ENCODE results near the gene BHLHE40.
A peak's percentile ranks its signal among the peaks of the same experiment; 100 is the strongest.

Gene BHLHE40

GRCh38 chr3:4979428-4980228 lies at the start of gene BHLHE40:
Gene BHLHE40, plus strand, starts transcription at chr3:4979437. Its CDS starts 282 bp downstream, at chr3:4979719.
- H4K20me1 ChIP-seq = peaks cover 48% of the 10 kb centered on the region
- peaks cover 82% of the 10 kb centered on the region for H3K4me1 ChIP-seq
- peaks cover 6% of the 10 kb centered on the region; the same call in 1 of the 2 replicates for H3K36me3 ChIP-seq
- peak within 1 kb of the TSS; percentile 79 for H3K9ac ChIP-seq
- H3K4me3 ChIP-seq = peak within 1 kb of the TSS; percentile 74
- peak within 1 kb of the TSS; percentile 89 for H3K27ac ChIP-seq
- peak within 1 kb of the TSS; percentile 97 for H3K4me2 ChIP-seq
- no peak for TF ChIP-seq Cebpa-rat (IDR thresholded peaks at IDR 0.05)
- H3K27me3 ChIP-seq = peaks cover 12% of the 10 kb centered on the region; the same call in 1 of the 2 replicates
- H3K9me3 ChIP-seq = no peaks in the 10 kb centered on the region

- no peak overlapping the region for H3K4me3 ChIP-seq
- H3K36me3 ChIP-seq = no peaks in the 10 kb centered on the region
- H3K27me3 ChIP-seq = no peaks in the 10 kb centered on the region
- H3K9ac ChIP-seq = no peak overlapping the region
- no peaks in the 10 kb centered on the region for H3K4me1 ChIP-seq
- no peak overlapping the region for H3K4me2 ChIP-seq
- H4K20me1 ChIP-seq = no peaks in the 10 kb centered on the region
- no peak for TF ChIP-seq Cebpa-rat (IDR thresholded peaks at IDR 0.05)
- no peak overlapping the region for H3K27ac ChIP-seq
- no peaks in the 10 kb centered on the region for H3K9me3 ChIP-seq
Observed at GRCh38 chr3:4930501-4930900, 48.7 kb upstream of the BHLHE40 start.

- Histone ChIP-seq H3K9ac (no peak overlapping the region), H3K4me2 (no peak overlapping the region), H3K27me3 (no peaks in the 10 kb centered on the region), H3K9me3 (no peaks in the 10 kb centered on the region), H3K36me3 (no peaks in the 10 kb centered on the region), H3K27ac (no peak overlapping the region), H3K4me1 (no peaks in the 10 kb centered on the region), H4K20me1 (no peaks in the 10 kb centered on the region), H3K4me3 (no peak overlapping the region)
- TF ChIP-seq Cebpa-rat (IDR thresholded peaks at IDR 0.05) = no peak
Observed at GRCh38 chr3:4934050-4934449, 45.2 kb upstream of the BHLHE40 start.

GRCh38 chr3:4935347-4935746 lies 43.9 kb upstream of the BHLHE40 start:
- TF ChIP-seq Cebpa-rat (IDR thresholded peaks at IDR 0.05) = no peak
- no peak overlapping the region for H3K4me2 ChIP-seq
- H4K20me1 ChIP-seq = no peaks in the 10 kb centered on the region
- H3K4me1 ChIP-seq = no peaks in the 10 kb centered on the region
- H3K27ac ChIP-seq = no peak overlapping the region
- H3K9ac ChIP-seq = no peak overlapping the region
- no peaks in the 10 kb centered on the region for H3K36me3 ChIP-seq
- H3K4me3 ChIP-seq = no peak overlapping the region
- no peaks in the 10 kb centered on the region for H3K9me3 ChIP-seq
- no peaks in the 10 kb centered on the region for H3K27me3 ChIP-seq

- H3K27ac ChIP-seq = no peak overlapping the region
- H3K27me3 ChIP-seq = no peaks in the 10 kb centered on the region
- H3K4me3 ChIP-seq = no peak overlapping the region
- H3K4me1 ChIP-seq = no peaks in the 10 kb centered on the region
- no peak overlapping the region for H3K4me2 ChIP-seq
- no peaks in the 10 kb centered on the region for H3K9me3 ChIP-seq
- no peaks in the 10 kb centered on the region for H3K36me3 ChIP-seq
- no peak overlapping the region for H3K9ac ChIP-seq
- no peaks in the 10 kb centered on the region for H4K20me1 ChIP-seq
- TF ChIP-seq Cebpa-rat (IDR thresholded peaks at IDR 0.05) = no peak
Observed at GRCh38 chr3:4936982-4937614, 42.1 kb upstream of the BHLHE40 start.

- no peaks in the 10 kb centered on the region for H4K20me1 ChIP-seq
- no peaks in the 10 kb centered on the region for H3K36me3 ChIP-seq
- no peak for TF ChIP-seq Cebpa-rat (IDR thresholded peaks at IDR 0.05)
- H3K27me3 ChIP-seq = no peaks in the 10 kb centered on the region
- no peaks in the 10 kb centered on the region for H3K9me3 ChIP-seq
- H3K9ac ChIP-seq = no peak overlapping the region
- H3K4me3 ChIP-seq = no peak overlapping the region
- H3K4me2 ChIP-seq = no peak overlapping the region
- H3K27ac ChIP-seq = no peak overlapping the region
- H3K4me1 ChIP-seq = no peaks in the 10 kb centered on the region
Observed at GRCh38 chr3:4938281-4938982, 40.8 kb upstream of the BHLHE40 start.

- H3K4me2 ChIP-seq = no peak overlapping the region
- TF ChIP-seq Cebpa-rat (IDR thresholded peaks at IDR 0.05) = no peak
- no peak overlapping the region for H3K9ac ChIP-seq
- H4K20me1 ChIP-seq = no peaks in the 10 kb centered on the region
- H3K4me1 ChIP-seq = no peaks in the 10 kb centered on the region
- no peaks in the 10 kb centered on the region for H3K27me3 ChIP-seq
- H3K36me3 ChIP-seq = no peaks in the 10 kb centered on the region
- no peak overlapping the region for H3K4me3 ChIP-seq
- no peaks in the 10 kb centered on the region for H3K9me3 ChIP-seq
- no peak overlapping the region for H3K27ac ChIP-seq
Observed at GRCh38 chr3:4939276-4939675, 40.0 kb upstream of the BHLHE40 start.

- TF ChIP-seq Cebpa-rat (IDR thresholded peaks at IDR 0.05) = 0 out of 2 replicates have a peak, but pooled peaks have one; percentile 37
- no peaks in the 10 kb centered on the region for H3K4me1 ChIP-seq
- H3K9me3 ChIP-seq = no peaks in the 10 kb centered on the region
- no peak overlapping the region for H3K4me2 ChIP-seq
- H3K27me3 ChIP-seq = no peaks in the 10 kb centered on the region
- no peak overlapping the region for H3K9ac ChIP-seq
- no peak overlapping the region for H3K27ac ChIP-seq
- H3K36me3 ChIP-seq = no peaks in the 10 kb centered on the region
- H3K4me3 ChIP-seq = no peak overlapping the region
- H4K20me1 ChIP-seq = no peaks in the 10 kb centered on the region
Observed at GRCh38 chr3:4940985-4941384, 38.3 kb upstream of the BHLHE40 start.

- H3K27ac ChIP-seq = no peak overlapping the region
- no peaks in the 10 kb centered on the region for H4K20me1 ChIP-seq
- no peak for TF ChIP-seq Cebpa-rat (IDR thresholded peaks at IDR 0.05)
- H3K4me2 ChIP-seq = no peak overlapping the region
- H3K9ac ChIP-seq = no peak overlapping the region
- no peaks in the 10 kb centered on the region for H3K27me3 ChIP-seq
- H3K36me3 ChIP-seq = no peaks in the 10 kb centered on the region
- no peak overlapping the region for H3K4me3 ChIP-seq
- H3K9me3 ChIP-seq = no peaks in the 10 kb centered on the region
- H3K4me1 ChIP-seq = no peaks in the 10 kb centered on the region
Observed at GRCh38 chr3:4943549-4943948, 35.7 kb upstream of the BHLHE40 start.

GRCh38 chr3:4945324-4945723 lies 33.9 kb upstream of the BHLHE40 start:
- H4K20me1 ChIP-seq = no peaks in the 10 kb centered on the region
- no peak overlapping the region for H3K9ac ChIP-seq
- no peak overlapping the region for H3K4me2 ChIP-seq
- no peak overlapping the region for H3K27ac ChIP-seq
- TF ChIP-seq Cebpa-rat (IDR thresholded peaks at IDR 0.05) = no peak
- H3K9me3 ChIP-seq = no peaks in the 10 kb centered on the region
- no peaks in the 10 kb centered on the region for H3K4me1 ChIP-seq
- no peaks in the 10 kb centered on the region for H3K27me3 ChIP-seq
- no peak overlapping the region for H3K4me3 ChIP-seq
- no peaks in the 10 kb centered on the region for H3K36me3 ChIP-seq
